ENCODE results near the gene RPGRIP1L. TPM values are rescaled to one million over a fixed set of nuclear protein-coding genes. Genes with fewer than 3 reads are reported as not detected.

Gene RPGRIP1L
- total RNA-seq, 4 donors from 2014 or later, result 4.4 to 7.1 (median 6.6) TPM

- Histone ChIP-seq H3K4me3 (no peak overlapping the region), H3K4me1 (peaks cover 0 to 12% (median 0%) of the 10 kb centered on the region in 4 donors), H3K27me3 (peaks cover 0 to 15% of the 10 kb centered on the region in 2 donors), H3K27ac (no peak overlapping the region), H3K9me3 (no peaks in the 10 kb centered on the region), H3K36me3 (no peaks in the 10 kb centered on the region)
- 13 to 15% methylated on average over 18 of the region's 18 CpGs for WGBS, 2 donors
- peak in 1 of 2 donors; percentile 27 for TF ChIP-seq EP300 (IDR thresholded peaks at IDR 0.05)
- peak; percentile 52 to 65 (median 59) for TF ChIP-seq CTCF (IDR thresholded peaks at IDR 0.05)
- no peak for TF ChIP-seq POLR2A (IDR thresholded peaks at IDR 0.05)
- peak in 1 of 2 donors; percentile 62 for DNase-seq (ENCODE audit: low spot score in 2 of 2)
These were observed 153.5 kb downstream of the RPGRIP1L start for GRCh38 chr16:53549970-53550690.

Other genes with a start within 250 kb of the RPGRIP1L start
- gene AKTIP, start 200.7 kb downstream of the RPGRIP1L start, total RNA-seq, result 10 to 100 TPM; 33.3 to 48.5 (median 39.8) TPM
- gene FTO, start 297 bp upstream of the RPGRIP1L start, total RNA-seq, result 100 to 1,000 TPM in 3 of 4 donors, 10 to 100 TPM in 1; 98.1 to 127 (median 109) TPM

Data from tibial nerve (tissue), 4 donors.